Gastrocnemius medialis (tissue), 4 donors: ENCODE data around the gene SMAD6. TPM values are rescaled to one million over a fixed set of nuclear protein-coding genes. Genes with fewer than 3 reads are reported as not detected.

Experiments used
- ATAC-seq, 2 donors: fragments of 150-250 bp; one replicate each; pipeline ENCODE4 v1.9.1; 2016
- DNase-seq, 2 donors: peaks; one replicate each; pipeline ENCODE4 v3.0.0-alpha.2; 2019
- H3K27ac ChIP-seq, 4 donors: fragments of 200-600 bp; sonication (generic); 1 replicate in 1 of 4; 2 replicates in 3 of 4; pipeline ENCODE4 v1.5.1; 2016 to 2018; ENCODE audit warnings: mild to moderate bottlenecking in 2 of 4, moderate library complexity in 1 of 4
- H3K27me3 ChIP-seq, 3 donors: fragments of 200-600 bp; sonication (generic) in 2 of 3; 1 replicate in 1 of 3; 2 replicates in 2 of 3; pipeline versions ENCODE4 v1.5.1 to v1.6.0; 2016 to 2019; ENCODE audit warnings: mild to moderate bottlenecking in 1 of 3, moderate library complexity in 1 of 3
- H3K36me3 ChIP-seq, 2 donors: fragments of 200-600 bp; sonication (generic) in 1 of 2; one replicate each; pipeline ENCODE4 v1.5.1; 2017 to 2018
- H3K4me1 ChIP-seq, 2 donors: fragments of 200-600 bp; sonication (generic) in 1 of 2; one replicate each; pipeline ENCODE4 v1.5.1; 2016 to 2017; ENCODE audit warnings: mild to moderate bottlenecking in 2 of 2
- H3K4me3 ChIP-seq, 4 donors: fragments of 200-600 bp; sonication (generic) in 3 of 4; 1 replicate in 1 of 4; 2 replicates in 3 of 4; pipeline ENCODE4 v1.5.1; 2016 to 2019; ENCODE audit warnings: mild to moderate bottlenecking in 2 of 4
- H3K9me3 ChIP-seq, 3 donors: fragments of 200-600 bp; sonication (generic) in 2 of 3; 1 replicate in 1 of 3; 2 replicates in 2 of 3; pipeline ENCODE4 v1.5.1; 2016 to 2019
- POLR2A ChIP-seq, 2 donors: fragments of 450-650 bp; IDR thresholded peaks; one replicate each; pipeline ENCODE4 v1.6.1; 2017; ENCODE audit warnings: antibody characterized with exemption in 2 of 2, mild to moderate bottlenecking in 2 of 2, moderate library complexity in 2 of 2
- in situ Hi-C, 4 donors: fragments of 200-750 bp; cut with MboI; loops; one replicate each; pipeline versions ENCODE4 v1.15.0 to v1.8.0; 2017; ENCODE audit warnings: low sequenced_read_pairs in 4 of 4
- intact Hi-C: fragments of 100-400 bp; cut with DNase I; formaldehyde crosslinking; loops from one replicate; pipeline ENCODE4 v1.15.1; 2023; ENCODE audit warnings: low total_unique reads
- total RNA-seq, 4 donors: library from RNA; depleted of rRNA; stranded (reverse); fragments of >200 nt; gene quantifications; one replicate each; pipeline versions ENCODE4 v1.1.0 to v1.2.3, GENCODE V29; 2016
- TF ChIP-seq, protein P1 (sequence below), 5 experiments: fragments of 450-650 bp in 3 of 5; fragments of 200-600 bp in 2 of 5; sonication (generic) in 2 of 5; IDR thresholded peaks in 4 of 5; conservative IDR thresholded peaks in 1 of 5; 1 replicate in 4 of 5; 2 replicates in 1 of 5; pipeline ENCODE4 v1.5.1; 2016 to 2019; ENCODE audit warnings: antibody characterized with exemption in 5 of 5, mild to moderate bottlenecking in 3 of 5, moderate library complexity in 3 of 5

Gene SMAD6
- total RNA-seq, 4 donors from 2014 or later, result 2.2 to 3.7 (median 2.4) TPM

DNA sequence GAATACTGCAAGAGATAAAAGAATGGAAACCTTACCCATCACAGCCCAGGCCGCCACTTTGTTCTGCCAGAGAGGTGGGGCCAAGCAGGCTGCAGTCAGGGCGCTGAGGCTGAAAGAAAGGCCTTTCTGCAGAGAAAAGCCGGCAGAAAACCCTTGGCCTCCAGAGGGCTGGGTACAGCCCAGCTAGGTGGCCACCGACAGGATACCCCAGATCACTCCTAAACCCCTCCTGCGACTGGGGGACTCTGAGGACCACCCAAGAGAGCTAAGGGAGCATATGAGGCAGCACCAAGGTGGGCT is 69.3 kb downstream of the SMAD6 start:
- no peak for DNase-seq

DNA sequence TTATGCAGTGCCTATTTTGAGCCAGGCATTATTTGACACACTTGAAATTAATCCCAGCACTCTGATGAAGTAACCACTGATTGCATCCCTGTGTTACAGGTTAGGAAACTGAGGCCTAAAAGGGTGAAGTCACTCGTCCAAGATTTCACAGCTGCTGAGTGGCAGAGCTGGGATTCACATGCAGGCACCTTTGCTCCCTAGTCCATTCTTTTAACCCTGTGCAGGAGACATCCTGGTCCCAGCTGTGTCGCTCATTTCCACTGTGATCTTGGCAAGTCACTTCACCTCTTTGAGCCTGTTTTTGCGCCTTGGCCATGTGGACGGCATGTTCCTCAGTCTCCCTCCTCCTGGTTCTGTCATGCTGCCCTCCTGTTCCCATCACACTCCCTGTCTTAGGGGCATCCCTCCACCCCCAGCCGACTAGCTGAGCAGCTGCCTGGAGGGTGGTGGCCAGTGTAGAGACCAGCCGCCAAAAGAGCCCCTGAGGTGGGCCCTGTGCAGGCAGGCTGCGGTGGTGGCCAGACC is 70.6 kb downstream of the SMAD6 start:
- Histone ChIP-seq H3K36me3 (no peaks in the 10 kb centered on the region), H3K4me1 (peaks cover 0 to 13% of the 10 kb centered on the region in 2 donors), H3K27ac (peak overlapping the region in 2 of 4 donors; percentile 12 to 47), H3K4me3 (no peak overlapping the region), H3K27me3 (no peaks in the 10 kb centered on the region), H3K9me3 (no peaks in the 10 kb centered on the region)
- DNase-seq (no peak), ATAC-seq (no peak)
- in situ Hi-C loops (loop anchor here in 2 of 4 donors (5.0 to 10.0 kb wide), 2 partner anchors 150 to 158 kb away; no protein-coding TSS in a partner anchor), intact Hi-C loops (loop anchor here (2.0 kb wide), 1 partner anchor 70 kb away; the partner anchor contains the start of gene SMAD6)
- no peak for TF ChIP-seq POLR2A (IDR thresholded peaks at IDR 0.05)
- TF ChIP-seq, protein P1, sequence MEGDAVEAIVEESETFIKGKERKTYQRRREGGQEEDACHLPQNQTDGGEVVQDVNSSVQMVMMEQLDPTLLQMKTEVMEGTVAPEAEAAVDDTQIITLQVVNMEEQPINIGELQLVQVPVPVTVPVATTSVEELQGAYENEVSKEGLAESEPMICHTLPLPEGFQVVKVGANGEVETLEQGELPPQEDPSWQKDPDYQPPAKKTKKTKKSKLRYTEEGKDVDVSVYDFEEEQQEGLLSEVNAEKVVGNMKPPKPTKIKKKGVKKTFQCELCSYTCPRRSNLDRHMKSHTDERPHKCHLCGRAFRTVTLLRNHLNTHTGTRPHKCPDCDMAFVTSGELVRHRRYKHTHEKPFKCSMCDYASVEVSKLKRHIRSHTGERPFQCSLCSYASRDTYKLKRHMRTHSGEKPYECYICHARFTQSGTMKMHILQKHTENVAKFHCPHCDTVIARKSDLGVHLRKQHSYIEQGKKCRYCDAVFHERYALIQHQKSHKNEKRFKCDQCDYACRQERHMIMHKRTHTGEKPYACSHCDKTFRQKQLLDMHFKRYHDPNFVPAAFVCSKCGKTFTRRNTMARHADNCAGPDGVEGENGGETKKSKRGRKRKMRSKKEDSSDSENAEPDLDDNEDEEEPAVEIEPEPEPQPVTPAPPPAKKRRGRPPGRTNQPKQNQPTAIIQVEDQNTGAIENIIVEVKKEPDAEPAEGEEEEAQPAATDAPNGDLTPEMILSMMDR (IDR thresholded peaks at IDR 0.05 in 4 of 5, conservative IDR thresholded peaks at IDR 0.05 in 1 of 5), result no peak

More for the DNA sequence above, 69.3 kb downstream of the SMAD6 start:
- H3K4me3 ChIP-seq, result no peak overlapping the region
- H3K27me3 ChIP-seq, result no peaks in the 10 kb centered on the region
- no peak overlapping the region for H3K27ac ChIP-seq
- H3K9me3 ChIP-seq, result no peaks in the 10 kb centered on the region
- in situ Hi-C loops, result loop anchor here in 2 of 4 donors (5.0 to 10.0 kb wide), 2 partner anchors 149 to 156 kb away; no protein-coding TSS in a partner anchor
- ATAC-seq, result no peak
- H3K36me3 ChIP-seq, result no peaks in the 10 kb centered on the region
- no peak for TF ChIP-seq POLR2A (IDR thresholded peaks at IDR 0.05)
- TF ChIP-seq, protein P1 (IDR thresholded peaks at IDR 0.05 in 4 of 5, conservative IDR thresholded peaks at IDR 0.05 in 1 of 5), result no peak
- intact Hi-C loops, result no loop called here
- H3K4me1 ChIP-seq, result peaks cover 0 to 13% of the 10 kb centered on the region in 2 donors

DNA sequence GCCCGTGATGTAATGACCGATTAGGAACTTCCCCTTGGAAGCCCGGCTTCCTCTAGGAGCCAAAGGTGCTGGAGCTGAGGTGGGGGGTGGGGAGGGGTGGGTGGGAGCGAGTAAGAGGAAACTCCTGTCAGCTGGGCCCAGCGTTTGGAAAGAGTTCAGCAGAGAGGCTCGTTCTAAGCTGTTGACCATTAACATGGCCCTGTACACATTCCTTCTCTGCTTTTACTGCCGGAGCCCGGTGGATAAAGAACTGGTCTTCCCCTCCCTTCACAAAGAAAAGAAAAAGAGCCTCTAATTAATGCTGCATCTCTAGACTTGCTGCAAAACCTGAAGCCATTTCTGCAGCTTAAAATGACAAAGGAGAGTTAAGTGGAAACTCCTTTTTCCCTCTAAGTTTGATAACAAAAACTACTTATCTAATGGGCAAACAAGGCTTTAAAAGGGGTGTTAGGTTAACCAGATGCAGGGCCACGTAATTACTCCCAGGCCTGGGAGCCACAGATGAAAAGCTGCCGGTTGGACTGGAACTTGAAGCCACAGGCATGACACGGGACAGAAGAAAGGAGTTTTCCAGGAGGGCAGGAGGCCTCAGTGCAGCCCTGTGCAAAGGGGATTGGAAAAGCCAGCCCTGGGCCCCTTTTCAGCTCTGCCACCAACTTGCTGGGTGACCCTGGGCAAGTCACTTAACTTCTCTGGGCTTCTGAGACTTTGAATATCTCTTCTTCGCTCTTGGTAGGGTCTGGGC is 71.3 kb downstream of the SMAD6 start:
- Histone ChIP-seq H3K36me3 (no peaks in the 10 kb centered on the region), H3K4me3 (no peak overlapping the region), H3K27ac (peak overlapping the region in 3 of 4 donors; percentile 5 to 38 (median 12)), H3K27me3 (no peaks in the 10 kb centered on the region), H3K9me3 (no peaks in the 10 kb centered on the region), H3K4me1 (peaks cover 0 to 13% of the 10 kb centered on the region in 2 donors)
- ATAC-seq, result peak in 1 of 2 donors; percentile 21
- in situ Hi-C loops (loop anchor here in 2 of 4 donors (5.0 to 10.0 kb wide), 2 partner anchors 151 to 158 kb away; no protein-coding TSS in a partner anchor), intact Hi-C loops (loop anchor here (2.0 kb wide), 1 partner anchor 70 kb away; the partner anchor contains the start of gene SMAD6)
- no peak for TF ChIP-seq POLR2A (IDR thresholded peaks at IDR 0.05)
- TF ChIP-seq, protein P1 (IDR thresholded peaks at IDR 0.05 in 4 of 5, conservative IDR thresholded peaks at IDR 0.05 in 1 of 5), result no peak
- no peak for DNase-seq

DNA sequence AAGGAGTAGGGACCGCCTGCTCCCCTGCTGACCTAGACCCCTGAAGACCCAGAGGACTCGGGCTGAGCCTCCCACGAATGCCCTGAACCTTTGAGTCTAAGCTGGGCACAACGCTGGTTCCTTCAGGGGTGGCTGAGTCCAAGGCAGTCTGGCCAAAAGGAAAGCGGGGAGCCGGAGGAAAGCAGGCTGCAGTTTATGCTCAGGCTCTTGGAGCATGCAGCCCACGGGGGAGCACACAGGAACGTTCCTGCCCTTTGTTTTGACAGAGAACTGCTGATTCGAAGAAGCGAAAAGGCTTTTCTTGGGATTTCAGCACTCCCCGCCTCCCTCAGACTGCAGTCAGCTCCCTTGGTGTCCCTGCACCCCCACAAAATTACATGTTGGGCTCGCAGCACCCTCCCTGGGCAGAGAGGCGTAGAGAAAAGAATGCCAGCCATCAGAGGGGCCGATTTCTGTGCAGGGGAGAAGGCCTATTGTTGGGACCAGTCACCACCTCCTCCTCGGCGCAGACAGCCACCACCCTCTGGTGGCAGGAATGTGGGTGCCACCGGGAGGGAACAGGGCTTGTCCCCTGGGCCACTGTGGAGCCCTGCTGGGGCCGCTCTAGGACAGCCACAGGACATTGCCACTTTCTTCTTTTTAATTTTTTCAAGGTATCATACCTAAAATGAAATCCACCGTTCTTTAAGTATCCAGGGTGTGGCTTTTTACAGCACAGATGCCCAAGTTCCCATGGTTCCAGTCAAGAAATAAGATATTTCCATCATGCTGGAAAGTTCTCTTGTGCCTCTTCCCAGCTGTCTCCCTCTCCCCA is 72.2 kb downstream of the SMAD6 start:
- no peak overlapping the region for H3K4me3 ChIP-seq
- no peak for TF ChIP-seq POLR2A (IDR thresholded peaks at IDR 0.05)
- TF ChIP-seq, protein P1 (IDR thresholded peaks at IDR 0.05 in 4 of 5, conservative IDR thresholded peaks at IDR 0.05 in 1 of 5), result peak; percentile 92 to 97 (median 96)
- peak overlapping the region in 1 of 4 donors; percentile 5 for H3K27ac ChIP-seq
- intact Hi-C loops, result loop anchor here (1.0 to 2.0 kb wide), 2 partner anchors 79 to 155 kb away; no protein-coding TSS in a partner anchor
- ATAC-seq (peak; percentile 86 to 90), DNase-seq (peak; percentile 35 to 74)
- H3K9me3 ChIP-seq, result no peaks in the 10 kb centered on the region
- in situ Hi-C loops, result loop anchor here in 2 of 4 donors (5.0 to 10.0 kb wide), 2 partner anchors 152 to 159 kb away; no protein-coding TSS in a partner anchor
- H3K36me3 ChIP-seq, result no peaks in the 10 kb centered on the region
- H3K27me3 ChIP-seq, result no peaks in the 10 kb centered on the region
- peaks cover 0 to 13% of the 10 kb centered on the region in 2 donors for H3K4me1 ChIP-seq
